Kidney (tissue), 22 donors: ENCODE results near the gene C16orf86. TPM values are rescaled to one million over a fixed set of nuclear protein-coding genes. Genes with fewer than 3 reads are reported as not detected.
A peak's percentile ranks its signal among the peaks of the same experiment; 100 is the strongest.

Experiments used
- DNase-seq, 5 donors: peaks; one replicate each; pipeline ENCODE4 v3.0.0-alpha.2; 2013 to 2020
- FAIRE-seq: peaks from 2 replicates; lab custom pipeline; 2012; peaks lifted over from hg19 to GRCh38; lab: Jason Lieb, UNC
- H3K27ac ChIP-seq, 2 donors: one replicate each; pipeline ENCODE4 v1.7.0; 2013; ENCODE audit warnings: low read depth in 2 of 2, low read length in 2 of 2, inconsistent platforms in 1 of 2
- H3K27me3 ChIP-seq: one replicate; pipeline ENCODE4 v1.7.1; 2013; ENCODE audit warnings: low read length, inconsistent platforms; ENCODE audit not compliant: control insufficient read depth, insufficient read depth
- H3K36me3 ChIP-seq, 3 donors: one replicate each; pipeline versions ENCODE4 v1.7.0 to v1.7.1; 2013; ENCODE audit warnings: low read length in 3 of 3, control low read depth in 1 of 3, inconsistent platforms in 1 of 3; ENCODE audit not compliant: insufficient read depth in 3 of 3, control insufficient read depth in 2 of 3
- H3K4me1 ChIP-seq, 3 donors: one replicate each; pipeline versions ENCODE4 v1.7.0 to v1.7.1; 2013; ENCODE audit warnings: low read length in 3 of 3, inconsistent platforms in 1 of 3, low read depth in 1 of 3; ENCODE audit not compliant: control insufficient read depth in 2 of 3, insufficient read depth in 2 of 3
- H3K4me3 ChIP-seq, 3 donors: one replicate each; pipeline versions ENCODE4 v1.7.0 to v1.8.1; 2013; ENCODE audit warnings: low read length in 3 of 3, control low read depth in 1 of 3, inconsistent platforms in 1 of 3
- H3K9ac ChIP-seq, 3 donors: one replicate each; pipeline versions ENCODE4 v1.7.0 to v1.7.1; 2013; ENCODE audit warnings: low read length in 3 of 3, control low read depth in 1 of 3, inconsistent platforms in 1 of 3
- H3K9me3 ChIP-seq, 3 donors: one replicate each; pipeline versions ENCODE4 v1.7.0 to v1.7.1; 2013; ENCODE audit warnings: low read length in 3 of 3, control low read depth in 1 of 3, inconsistent platforms in 1 of 3; ENCODE audit not compliant: control insufficient read depth in 2 of 3, insufficient read depth in 1 of 3
- intact Hi-C: fragments of 100-400 bp; cut with DNase I; formaldehyde crosslinking; loops from one replicate; pipeline ENCODE4 v1.11.1; 2022
- long read RNA-seq, 10 donors: library from polyadenylated mRNA in 1 of 10; unstranded in 1 of 10; transcript quantifications; one replicate each; pipeline ENCODE4 v2.0.0 and lab custom pipeline, GENCODE V29; 2021 to 2026
- polyA plus RNA-seq: library from polyadenylated mRNA; stranded (reverse); fragments of 350-450 nt; fragmentation: Illumina TruSeq; extraction: RNeasy Lipid Tissue Mini Kit (QIAGEN cat#74804); gene quantifications from one replicate; pipeline ENCODE4 v1.2.3, GENCODE V29; 2014; ENCODE audit warnings: low read depth, low replicate concordance; ENCODE audit not compliant: insufficient read depth
- total RNA-seq: library from RNA; stranded (reverse); fragmentation: NEBNext Ultra II Directional; extraction: Animal tissue kit (Norgen Biotek cat#: 25700); gene quantifications from one replicate; pipeline ENCODE4 v1.2.1, GENCODE V29; 2021
- TF ChIP-seq, protein P1 (sequence below): IDR thresholded peaks from 3 replicates; pipeline ENCODE4 v1.5.1; 2012; ENCODE audit warnings: mild to moderate bottlenecking, moderate library complexity, borderline replicate concordance; ENCODE audit not compliant: insufficient read depth; ENCODE audit errors: extremely low read depth
- donor health status: control.
- donor health status: control.
- donor health status: control.
- donor health status: control.
- donor health status: control.
- donor health status: DM: yes; HTN: yes; CAD: no.
- donor health status: Normal renal cell carcinoma (clear cell type).

C16orf86 gene, protein sequence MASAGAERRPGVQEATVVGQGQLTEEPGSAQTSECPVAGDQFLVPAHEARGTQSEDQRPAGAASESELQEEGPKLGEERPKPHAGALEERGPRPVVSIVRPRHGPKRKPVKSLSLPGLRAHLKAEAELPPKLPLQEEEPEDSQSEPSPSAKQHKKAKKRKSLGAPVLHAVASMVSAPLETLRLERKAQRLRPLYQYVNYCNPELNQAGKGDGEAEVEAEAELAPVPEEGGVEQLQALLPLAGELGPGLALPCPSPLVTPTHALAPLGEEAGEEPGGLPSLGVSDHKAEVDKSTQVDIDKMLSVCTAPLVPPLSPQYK
- 6.6 TPM for total RNA-seq
- polyA plus RNA-seq, result 11.2 TPM
- long read RNA-seq, donor 1, result 0 reads
- long read RNA-seq, donor 2, partial matches to known transcripts, result 0 of 2 reads
- long read RNA-seq, donor 2, other reads (novel, unspliced or antisense), result 0 of 2 reads
- long read RNA-seq, donor 3, result 0 reads
- long read RNA-seq, donor 4, partial matches to known transcripts, result 0 of 2 reads
- long read RNA-seq, donor 4, other reads (novel, unspliced or antisense), result 0 of 2 reads
- long read RNA-seq, donor 5, result 0 reads
- long read RNA-seq, donor 6, partial matches to known transcripts, result 0 of 3 reads
- long read RNA-seq, donor 6, other reads (novel, unspliced or antisense), result 0 of 3 reads
- long read RNA-seq, donor 7, partial matches to known transcripts, result 2 of 9 reads
- long read RNA-seq, donor 7, other reads (novel, unspliced or antisense), result 2 of 9 reads
- long read RNA-seq, donor 8, partial matches to known transcripts, result 0 of 2 reads
- long read RNA-seq, donor 8, other reads (novel, unspliced or antisense), result 0 of 2 reads
- long read RNA-seq, donor 9, result 0 reads
- long read RNA-seq, donor 10, partial matches to known transcripts, result 0 of 2 reads
- long read RNA-seq, donor 10, other reads (novel, unspliced or antisense), result 0 of 2 reads

DNA sequence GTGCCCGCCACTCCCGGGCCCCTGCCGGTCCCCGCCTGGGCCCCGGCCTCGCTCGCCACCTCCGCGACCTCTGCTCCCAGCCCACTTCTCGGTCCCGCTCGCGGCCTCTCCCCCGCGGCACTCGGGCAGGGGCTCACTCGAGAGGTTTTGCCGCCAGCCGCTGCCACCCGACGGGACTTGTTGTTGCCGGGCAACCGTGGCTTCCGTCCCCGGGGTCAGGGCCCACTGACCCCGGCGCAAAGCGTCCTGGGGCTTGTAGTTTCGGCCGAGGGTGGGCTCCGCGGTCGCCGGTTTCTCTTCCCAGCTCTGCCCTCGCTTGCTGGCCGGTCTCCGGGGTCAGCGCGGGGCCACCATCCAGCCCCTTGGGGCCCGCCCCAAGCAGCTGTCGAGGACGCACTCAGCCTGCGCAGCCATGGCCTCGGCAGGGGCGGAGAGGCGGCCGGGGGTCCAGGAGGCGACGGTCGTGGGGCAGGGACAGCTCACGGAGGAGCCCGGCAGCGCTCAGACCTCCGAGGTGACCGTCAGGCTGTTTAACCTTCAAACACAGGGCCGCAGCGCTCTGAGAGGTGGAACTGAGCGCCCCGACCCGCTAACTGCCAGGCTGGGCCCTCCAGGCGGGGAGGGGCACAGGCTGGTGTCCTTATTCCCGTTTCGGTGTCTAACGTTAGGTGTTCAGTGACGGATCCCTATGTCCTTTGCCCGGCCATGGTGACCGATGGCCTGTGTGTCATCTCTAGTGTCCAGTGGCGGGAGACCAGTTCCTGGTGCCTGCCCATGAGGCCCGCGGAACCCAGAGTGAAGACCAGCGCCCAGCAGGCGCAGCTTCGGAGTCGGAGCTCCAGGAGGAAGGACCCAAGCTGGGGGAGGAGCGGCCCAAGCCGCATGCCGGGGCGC lies at the start of gene C16orf86, which contains the start of gene ENKD1:
Gene C16orf86 (plus strand): TSS at position 256 of the 894 bp plus-strand sequence. CDS start 157 bp downstream, at position 413.
Gene ENKD1 (minus strand): TSS at position 192 of the 894 bp plus-strand sequence. CDS start 308 bp downstream, outside the sequence.
- H3K27ac ChIP-seq, result peak within 1 kb of the TSS; percentile 86 to 92
- H3K9ac ChIP-seq, result peak within 1 kb of the TSS in 2 of 3 donors; percentile 69 to 78
- H3K27me3 ChIP-seq, result no peaks in the 10 kb centered on the region
- intact Hi-C loops, result no loop called here
- FAIRE-seq, result no peak
- DNase-seq, result peak; percentile 86 to 95 (median 93)
- TF ChIP-seq, protein P1, sequence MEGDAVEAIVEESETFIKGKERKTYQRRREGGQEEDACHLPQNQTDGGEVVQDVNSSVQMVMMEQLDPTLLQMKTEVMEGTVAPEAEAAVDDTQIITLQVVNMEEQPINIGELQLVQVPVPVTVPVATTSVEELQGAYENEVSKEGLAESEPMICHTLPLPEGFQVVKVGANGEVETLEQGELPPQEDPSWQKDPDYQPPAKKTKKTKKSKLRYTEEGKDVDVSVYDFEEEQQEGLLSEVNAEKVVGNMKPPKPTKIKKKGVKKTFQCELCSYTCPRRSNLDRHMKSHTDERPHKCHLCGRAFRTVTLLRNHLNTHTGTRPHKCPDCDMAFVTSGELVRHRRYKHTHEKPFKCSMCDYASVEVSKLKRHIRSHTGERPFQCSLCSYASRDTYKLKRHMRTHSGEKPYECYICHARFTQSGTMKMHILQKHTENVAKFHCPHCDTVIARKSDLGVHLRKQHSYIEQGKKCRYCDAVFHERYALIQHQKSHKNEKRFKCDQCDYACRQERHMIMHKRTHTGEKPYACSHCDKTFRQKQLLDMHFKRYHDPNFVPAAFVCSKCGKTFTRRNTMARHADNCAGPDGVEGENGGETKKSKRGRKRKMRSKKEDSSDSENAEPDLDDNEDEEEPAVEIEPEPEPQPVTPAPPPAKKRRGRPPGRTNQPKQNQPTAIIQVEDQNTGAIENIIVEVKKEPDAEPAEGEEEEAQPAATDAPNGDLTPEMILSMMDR, result no peak
- peaks cover 0 to 3% (median 0%) of the 10 kb centered on the region in 3 donors for H3K36me3 ChIP-seq
- peaks cover 0 to 23% (median 11%) of the 10 kb centered on the region in 3 donors for H3K4me1 ChIP-seq
- H3K4me3 ChIP-seq, result peak within 1 kb of the TSS; percentile 37 to 79 (median 77)
- no peaks in the 10 kb centered on the region for H3K9me3 ChIP-seq

DNA sequence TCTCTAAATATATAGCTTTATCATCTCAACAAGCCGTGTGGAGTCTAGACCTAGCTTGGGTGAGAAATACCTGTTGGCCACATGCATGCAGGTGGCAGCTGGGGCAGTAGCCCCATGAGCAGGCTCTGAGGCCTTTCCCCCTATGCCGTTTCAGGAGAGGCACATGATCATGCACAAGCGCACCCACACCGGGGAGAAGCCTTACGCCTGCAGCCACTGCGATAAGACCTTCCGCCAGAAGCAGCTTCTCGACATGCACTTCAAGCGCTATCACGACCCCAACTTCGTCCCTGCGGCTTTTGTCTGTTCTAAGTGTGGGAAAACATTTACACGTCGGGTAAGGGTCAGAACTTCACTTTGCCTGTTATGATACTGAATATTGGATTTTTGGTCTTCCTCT lies 38.4 kb upstream of the C16orf86 start:
- no peaks in the 10 kb centered on the region for H3K9me3 ChIP-seq
- no peaks in the 10 kb centered on the region for H3K27me3 ChIP-seq
- no peak overlapping the region for H3K4me3 ChIP-seq
- TF ChIP-seq, protein P1, result no peak
- H3K4me1 ChIP-seq, result no peaks in the 10 kb centered on the region
- intact Hi-C loops, result no loop called here
- H3K27ac ChIP-seq, result no peak overlapping the region
- H3K9ac ChIP-seq, result no peak overlapping the region
- FAIRE-seq (no peak), DNase-seq (no peak)
- peaks cover 8 to 42% (median 23%) of the 10 kb centered on the region in 3 donors for H3K36me3 ChIP-seq

DNA sequence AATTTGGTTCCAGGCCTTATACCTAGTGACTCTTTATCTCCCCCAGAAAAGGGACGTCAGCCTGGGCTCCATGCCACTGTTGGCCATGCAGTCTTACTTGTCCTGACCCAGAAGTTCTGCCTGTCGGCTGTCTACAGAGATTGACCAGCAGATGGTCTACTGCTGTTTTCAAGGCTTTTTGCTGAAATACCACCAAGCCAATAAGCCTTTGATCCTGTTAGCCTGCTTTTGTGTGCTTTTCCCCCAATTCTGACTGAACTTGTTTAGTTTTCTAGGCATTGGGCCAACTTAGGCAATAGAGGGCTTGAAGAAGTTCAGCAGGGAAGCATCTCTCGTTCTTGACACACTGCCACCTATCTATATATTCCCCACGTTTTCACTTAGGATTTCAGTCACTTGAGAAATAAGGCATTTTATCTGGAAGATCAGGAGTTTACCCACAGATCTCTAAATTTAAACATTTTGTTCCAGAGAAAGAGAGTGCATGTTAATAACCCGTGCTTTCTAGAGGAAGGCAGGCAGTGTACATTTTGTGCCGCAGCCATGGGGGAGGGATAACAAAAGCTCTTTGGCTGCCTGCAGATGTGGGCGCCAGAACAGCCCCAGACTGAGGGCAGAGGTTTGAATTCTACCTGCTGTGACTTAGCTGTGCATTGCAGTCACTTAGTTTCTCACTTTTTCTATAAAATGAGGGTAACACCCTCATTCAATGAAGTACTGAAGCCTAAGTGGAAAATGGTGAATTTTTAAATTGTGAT lies 34.0 kb upstream of the C16orf86 start:
- Histone ChIP-seq H3K27ac (no peak overlapping the region), H3K4me3 (no peak overlapping the region), H3K36me3 (peaks cover 6 to 35% (median 18%) of the 10 kb centered on the region in 3 donors), H3K27me3 (no peaks in the 10 kb centered on the region), H3K9me3 (no peaks in the 10 kb centered on the region), H3K9ac (no peak overlapping the region), H3K4me1 (no peaks in the 10 kb centered on the region)
- intact Hi-C loops, result no loop called here
- TF ChIP-seq, protein P1, result no peak
- FAIRE-seq (no peak), DNase-seq (no peak)
